HCT116 (cell line): Measurements from ENCODE around the gene FGF6. TPM values are rescaled to one million over a fixed set of nuclear protein-coding genes. Genes with fewer than 3 reads are reported as not detected.

Experiments
- ATAC-seq: fragments of 200-7000 bp; cut with Tn5 transposase; 2 replicates; pipeline ENCODE4 v1.9.1; 2020; ENCODE audit warnings: mild to moderate bottlenecking, moderate library complexity
- BruUV-seq: library from RNA; stranded (reverse); fragments of 400-500 nt; replicated peaks from 2 replicates; lab custom pipeline; 2021; lab: Mats Ljungman, UMichigan
- CTCF ChIA-PET: fragments of 300-600 bp; sonication (Branson Sonifier 250); formaldehyde crosslinking; loops from one replicate; lab custom pipeline; 2021; ENCODE audit warnings: antibody characterized with exemption; lab: Charles Lee
- POLR2A ChIA-PET: fragments of 300-600, 350-600 bp; sonication (Branson Sonifier 250); formaldehyde crosslinking; loops from one replicate; lab custom pipeline; 2021; ENCODE audit warnings: antibody characterized with exemption; lab: Charles Lee
- RAD21 ChIA-PET, 2 experiments: fragments of 300-600 bp; sonication (Branson Sonifier 250); formaldehyde crosslinking; loops; one replicate each; lab custom pipeline; 2023; ENCODE audit warnings: low total read pairs in 2 of 2; ENCODE audit not compliant: uncharacterized antibody in 2 of 2, unreplicated experiment in 2 of 2, low non-redundant PET in 1 of 2; lab: Charles Lee
- DNase-seq: peaks from one replicate; pipeline ENCODE4 v3.0.0-alpha.2; 2010; ENCODE audit warnings: low read depth, low spot score
- H2AFZ ChIP-seq: fragments of 200-600 bp; shearing (Covaris generic), sonication (generic); 2 replicates; pipeline ENCODE4 v1.6.1; 2017; ENCODE audit warnings: low read depth, mixed run types, mixed read lengths, antibody characterized with exemption, low read length; ENCODE audit not compliant: poor library complexity, severe bottlenecking
- H3K27ac ChIP-seq: 2 replicates; pipeline ENCODE4 v1.5.1; 2012; ENCODE audit warnings: low read depth, low read length
- H3K27me3 ChIP-seq: fragments of 200-600 bp; sonication (generic); 2 replicates; pipeline ENCODE4 v1.6.1; 2016; ENCODE audit warnings: mixed run types, low read length, mixed read lengths; ENCODE audit not compliant: insufficient read depth
- H3K36me3 ChIP-seq, 2 experiments: fragments of 200-500 bp in 1 of 2; fragments of 200-600 bp in 1 of 2; sonication (Bioruptor generic) in 1 of 2; sonication (generic) in 1 of 2; 2 replicates each; pipeline versions ENCODE4 v1.5.1 to v1.6.1; 2014 to 2016; ENCODE audit warnings: low read length in 2 of 2, inconsistent platforms in 1 of 2, mixed read lengths in 1 of 2, mixed run types in 1 of 2; ENCODE audit not compliant: insufficient read depth in 2 of 2, control insufficient read depth in 1 of 2
- H3K4me1 ChIP-seq, 2 experiments: fragments of 200-600 bp in 1 of 2; sonication (generic) in 1 of 2; 2 replicates each; pipeline versions ENCODE4 v1.5.1 to v1.6.1; 2012 to 2017; ENCODE audit warnings: low read length in 2 of 2, inconsistent platforms in 1 of 2, mild to moderate bottlenecking in 1 of 2, mixed read lengths in 1 of 2, mixed run types in 1 of 2, moderate library complexity in 1 of 2; ENCODE audit not compliant: insufficient read depth in 2 of 2, control insufficient read depth in 1 of 2
- H3K4me2 ChIP-seq: fragments of 200-600 bp; sonication (generic); 2 replicates; pipeline ENCODE4 v1.6.1; 2017; ENCODE audit warnings: mixed run types, low read length, mixed read lengths
- H3K4me3 ChIP-seq, 2 experiments: fragments of 200-600 bp in 1 of 2; sonication (generic) in 1 of 2; replicated peaks in 1 of 2; 2 replicates each; pipeline ENCODE4 v1.5.1; 2011 to 2016; ENCODE audit warnings: low read length in 2 of 2, control low read depth in 1 of 2, low read depth in 1 of 2, mild to moderate bottlenecking in 1 of 2, mixed read lengths in 1 of 2, mixed run types in 1 of 2
- H3K79me2 ChIP-seq: fragments of 200-600 bp; sonication (generic); 2 replicates; pipeline ENCODE4 v1.6.1; 2017; ENCODE audit warnings: mild to moderate bottlenecking, mixed run types, low read length, moderate library complexity, mixed read lengths; ENCODE audit not compliant: insufficient read depth
- H3K9ac ChIP-seq: fragments of 200-600 bp; sonication (generic); 2 replicates; pipeline ENCODE4 v1.6.1; 2016; ENCODE audit warnings: low read length, mixed read lengths
- H3K9me2 ChIP-seq: fragments of 200-600 bp; sonication (generic), shearing (Covaris generic); 2 replicates; pipeline ENCODE4 v1.6.1; 2017; ENCODE audit warnings: mixed run types, mild to moderate bottlenecking, moderate library complexity; ENCODE audit not compliant: insufficient read depth
- H3K9me3 ChIP-seq, 2 experiments: fragments of 200-500 bp in 1 of 2; fragments of 200-600 bp in 1 of 2; sonication (Bioruptor generic) in 1 of 2; sonication (generic) in 1 of 2; 2 replicates each; pipeline ENCODE4 v1.6.1; 2014 to 2017; ENCODE audit warnings: low read length in 2 of 2, mixed read lengths in 2 of 2, inconsistent platforms in 1 of 2, low read depth in 1 of 2, mild to moderate bottlenecking in 1 of 2, mixed run types in 1 of 2, moderate library complexity in 1 of 2; ENCODE audit not compliant: control insufficient read depth in 1 of 2, insufficient read depth in 1 of 2
- H4K20me1 ChIP-seq: fragments of 200-600 bp; sonication (generic), shearing (Covaris generic); 2 replicates; pipeline ENCODE4 v1.6.1; 2017; ENCODE audit warnings: mixed run types, mild to moderate bottlenecking, moderate library complexity; ENCODE audit not compliant: insufficient read depth
- CTCF ChIP-seq, 3 experiments: fragments of 200-600 bp in 1 of 3; sonication (generic) in 1 of 3; IDR thresholded peaks in 2 of 3; conservative IDR thresholded peaks in 1 of 3; 2 replicates each; pipeline ENCODE4 v1.5.1; 2012 to 2017; ENCODE audit warnings: low read depth in 2 of 3, low read length in 2 of 3, antibody characterized with exemption in 1 of 3, borderline replicate concordance in 1 of 3, control low read depth in 1 of 3, mild to moderate bottlenecking in 1 of 3, mixed read lengths in 1 of 3, mixed run types in 1 of 3, moderate library complexity in 1 of 3; ENCODE audit not compliant: insufficient read depth in 1 of 3
- EGR1 ChIP-seq: IDR thresholded peaks from 2 replicates; pipeline ENCODE4 v1.6.1; 2012; ENCODE audit warnings: low read depth
- ELF1 ChIP-seq: IDR thresholded peaks from 2 replicates; pipeline ENCODE4 v1.6.1; 2012; ENCODE audit warnings: low read depth, borderline replicate concordance
- POLR2A ChIP-seq: IDR thresholded peaks from 2 replicates; pipeline ENCODE4 v1.7.0; 2011; ENCODE audit warnings: borderline replicate concordance; ENCODE audit not compliant: insufficient read depth, insufficient read length; ENCODE audit errors: extremely low read depth
- RAD21 ChIP-seq: IDR thresholded peaks from 2 replicates; pipeline ENCODE4 v1.6.1; 2012; ENCODE audit warnings: low read depth, mild to moderate bottlenecking
- REST ChIP-seq: IDR thresholded peaks from 2 replicates; pipeline ENCODE4 v1.6.1; 2012; ENCODE audit warnings: low read depth
- SIN3A ChIP-seq: IDR thresholded peaks from 2 replicates; pipeline ENCODE4 v1.6.1; 2012; ENCODE audit warnings: low read depth
- SRF ChIP-seq: IDR thresholded peaks from 2 replicates; pipeline ENCODE4 v1.6.1; 2012; ENCODE audit warnings: low read depth
- ZFX ChIP-seq: fragments of 450-650 bp; IDR thresholded peaks from 2 replicates; pipeline ENCODE4 v1.6.1; 2017
- intact Hi-C: fragments of 100-400 bp; cut with micrococcal nuclease; formaldehyde crosslinking; loops from 2 replicates; pipeline ENCODE4 v1.10.0; 2022
- total RNA-seq: library from RNA; stranded (reverse); gene quantifications from one replicate; pipeline ENCODE4 v1.2.1, GENCODE V29; 2021; ENCODE audit not compliant: unreplicated experiment

The FGF6 gene
- total RNA-seq, 1 experiment from 2014 or later = not detected

GRCh38 chr12:4412465-4412864 is 33.1 kb downstream of the FGF6 start:
- TF ChIP-seq POLR2A (no peak), EGR1 (no peak), CTCF (IDR thresholded peaks at IDR 0.05 in 2 of 3, conservative IDR thresholded peaks at IDR 0.05 in 1 of 3; ENCODE audit: borderline replicate concordance in 1 of 3, insufficient read depth in 1 of 3, low read depth in 2 of 3, low read length in 2 of 3) (no peak), SIN3A (no peak), ELF1 (no peak), SRF (no peak), REST (no peak), RAD21 (no peak), ZFX (no peak)
- ChIA-PET POLR2A (no interaction called here), RAD21 (no interaction called here), CTCF (no interaction called here)
- intact Hi-C loops = no loop called here
- Histone ChIP-seq H3K4me1 (no peaks in the 10 kb centered on the region), H3K79me2 (no peaks in the 10 kb centered on the region), H3K27ac (no peak overlapping the region), H4K20me1 (no peaks in the 10 kb centered on the region), H3K9me2 (no peaks in the 10 kb centered on the region), H3K27me3 (peaks cover 67% of the 10 kb centered on the region), H3K4me3 (no peak overlapping the region), H2AFZ (no peak overlapping the region), H3K4me2 (no peak overlapping the region), H3K9me3 (no peaks in the 10 kb centered on the region), H3K9ac (no peak overlapping the region), H3K36me3 (no peaks in the 10 kb centered on the region)
- BruUV-seq = no TSS peak
- DNase-seq = no peak
- ATAC-seq = no peak
